ENCODE results near the gene TMEM120B.

Gene TMEM120B

GRCh38 chr12:121806546-121807423, 94.2 kb downstream of the TMEM120B start:
- Histone ChIP-seq H3K9ac (peak overlapping the region; percentile 100), H3K27me3 (no peaks in the 10 kb centered on the region), H3K9me3 (no peaks in the 10 kb centered on the region), H3K4me3 (peak overlapping the region; percentile 96), H3K4me1 (peaks cover 50% of the 10 kb centered on the region), H3K4me2 (peak overlapping the region; percentile 93), H4K20me1 (peaks cover 62% of the 10 kb centered on the region), H3K27ac (peak overlapping the region; percentile 100), H3K36me3 (peaks cover 37% of the 10 kb centered on the region)
- TF ChIP-seq Cebpa-rat (IDR thresholded peaks at IDR 0.05), result no peak

- H3K4me2 ChIP-seq, result peak overlapping the region; percentile 93
- H3K9ac ChIP-seq, result peak overlapping the region; percentile 100
- peak overlapping the region; percentile 18; the same call in 1 of the 2 replicates for H3K27ac ChIP-seq
- H3K36me3 ChIP-seq, result peaks cover 37% of the 10 kb centered on the region
- H3K27me3 ChIP-seq, result no peaks in the 10 kb centered on the region
- peaks cover 72% of the 10 kb centered on the region for H4K20me1 ChIP-seq
- H3K4me1 ChIP-seq, result peaks cover 59% of the 10 kb centered on the region
- peak overlapping the region; percentile 96 for H3K4me3 ChIP-seq
- no peaks in the 10 kb centered on the region for H3K9me3 ChIP-seq
- TF ChIP-seq Cebpa-rat (IDR thresholded peaks at IDR 0.05), result no peak
Observed at GRCh38 chr12:121807642-121808347, 95.2 kb downstream of the TMEM120B start.

DNA sequence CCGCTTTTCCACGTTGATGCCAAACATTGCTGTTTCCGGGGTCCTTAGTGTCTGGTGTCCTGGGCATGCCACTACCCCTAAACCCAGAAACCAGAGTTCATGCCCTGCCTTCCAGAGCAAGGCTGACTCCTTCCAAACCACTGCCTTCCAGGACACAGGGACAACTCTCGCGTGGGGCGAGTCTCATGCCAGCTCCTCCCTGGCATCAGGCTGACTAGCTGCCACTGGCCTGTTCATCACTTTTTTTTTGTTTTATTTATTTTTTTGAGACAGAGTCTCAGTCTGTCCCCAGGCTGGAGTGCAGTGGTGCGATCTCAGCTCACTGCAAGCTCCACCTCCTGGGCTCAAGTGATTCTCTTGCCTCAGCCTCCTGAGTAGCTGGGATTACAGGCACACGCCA, 96.1 kb downstream of the TMEM120B start:
- no peaks in the 10 kb centered on the region for H3K9me3 ChIP-seq
- H3K27ac ChIP-seq, result no peak overlapping the region
- no peak overlapping the region for H3K9ac ChIP-seq
- H4K20me1 ChIP-seq, result peaks cover 81% of the 10 kb centered on the region
- H3K4me3 ChIP-seq, result no peak overlapping the region
- TF ChIP-seq Cebpa-rat (IDR thresholded peaks at IDR 0.05), result no peak
- H3K4me2 ChIP-seq, result peak overlapping the region; percentile 93
- peaks cover 68% of the 10 kb centered on the region for H3K4me1 ChIP-seq
- no peaks in the 10 kb centered on the region for H3K27me3 ChIP-seq
- peaks cover 45% of the 10 kb centered on the region for H3K36me3 ChIP-seq

DNA sequence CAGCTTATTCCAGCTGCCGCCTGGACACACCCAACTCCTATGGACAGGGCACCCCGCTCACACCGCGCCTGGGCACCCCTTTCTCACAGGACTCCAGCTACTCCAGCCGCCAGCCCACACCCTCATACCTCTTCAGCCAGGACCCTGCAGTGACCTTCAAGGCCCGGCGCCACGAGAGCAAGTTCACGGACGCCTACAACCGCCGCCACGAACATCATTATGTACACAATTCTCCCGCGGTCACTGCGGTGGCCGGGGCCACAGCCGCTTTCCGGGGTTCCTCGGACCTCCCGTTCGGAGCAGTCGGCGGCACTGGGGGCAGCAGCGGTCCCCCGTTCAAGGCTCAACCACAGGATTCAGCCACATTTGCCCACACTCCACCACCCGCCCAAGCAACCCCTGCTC, 97.2 kb downstream of the TMEM120B start:
- H3K27me3 ChIP-seq, result no peaks in the 10 kb centered on the region
- no peaks in the 10 kb centered on the region for H3K9me3 ChIP-seq
- H3K9ac ChIP-seq, result no peak overlapping the region
- H3K4me2 ChIP-seq, result peak overlapping the region; percentile 88; the same call in 1 of the 2 replicates
- peaks cover 90% of the 10 kb centered on the region for H4K20me1 ChIP-seq
- peak overlapping the region; percentile 76; the same call in 1 of the 2 replicates for H3K27ac ChIP-seq
- H3K4me3 ChIP-seq, result no peak overlapping the region
- peaks cover 54% of the 10 kb centered on the region for H3K36me3 ChIP-seq
- H3K4me1 ChIP-seq, result peaks cover 70% of the 10 kb centered on the region
- no peak for TF ChIP-seq Cebpa-rat (IDR thresholded peaks at IDR 0.05)

DNA sequence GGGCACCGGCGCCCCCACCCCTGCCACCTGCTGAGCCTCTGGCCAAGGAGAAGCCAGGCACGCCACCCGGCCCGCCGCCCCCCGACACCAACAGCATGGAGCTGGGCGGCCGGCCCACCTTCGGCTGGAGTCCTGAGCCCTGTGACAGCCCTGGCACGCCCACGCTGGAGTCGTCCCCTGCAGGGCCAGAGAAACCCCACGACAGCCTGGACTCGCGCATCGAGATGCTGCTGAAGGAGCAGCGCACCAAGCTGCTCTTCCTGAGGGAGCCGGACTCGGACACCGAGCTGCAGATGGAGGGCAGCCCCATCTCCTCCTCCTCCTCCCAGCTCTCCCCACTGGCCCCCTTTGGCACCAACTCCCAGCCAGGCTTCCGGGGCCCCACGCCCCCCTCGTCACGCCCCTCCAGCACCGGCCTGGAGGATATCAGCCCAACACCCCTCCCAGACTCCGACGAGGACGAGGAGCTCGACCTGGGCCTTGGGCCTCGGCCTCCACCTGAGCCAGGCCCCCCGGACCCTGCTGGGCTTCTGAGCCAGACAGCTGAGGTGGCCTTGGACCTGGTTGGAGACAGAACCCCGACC, 97.8 kb downstream of the TMEM120B start:
- H3K9ac ChIP-seq, result peak overlapping the region; percentile 68
- H3K27me3 ChIP-seq, result no peaks in the 10 kb centered on the region
- H4K20me1 ChIP-seq, result peaks cover 96% of the 10 kb centered on the region
- H3K36me3 ChIP-seq, result peaks cover 60% of the 10 kb centered on the region
- peak overlapping the region; percentile 76 for H3K27ac ChIP-seq
- no peak for TF ChIP-seq Cebpa-rat (IDR thresholded peaks at IDR 0.05)
- H3K9me3 ChIP-seq, result no peaks in the 10 kb centered on the region
- peaks cover 70% of the 10 kb centered on the region for H3K4me1 ChIP-seq
- peak overlapping the region; percentile 88 for H3K4me2 ChIP-seq
- peak overlapping the region; percentile 64 for H3K4me3 ChIP-seq

DNA sequence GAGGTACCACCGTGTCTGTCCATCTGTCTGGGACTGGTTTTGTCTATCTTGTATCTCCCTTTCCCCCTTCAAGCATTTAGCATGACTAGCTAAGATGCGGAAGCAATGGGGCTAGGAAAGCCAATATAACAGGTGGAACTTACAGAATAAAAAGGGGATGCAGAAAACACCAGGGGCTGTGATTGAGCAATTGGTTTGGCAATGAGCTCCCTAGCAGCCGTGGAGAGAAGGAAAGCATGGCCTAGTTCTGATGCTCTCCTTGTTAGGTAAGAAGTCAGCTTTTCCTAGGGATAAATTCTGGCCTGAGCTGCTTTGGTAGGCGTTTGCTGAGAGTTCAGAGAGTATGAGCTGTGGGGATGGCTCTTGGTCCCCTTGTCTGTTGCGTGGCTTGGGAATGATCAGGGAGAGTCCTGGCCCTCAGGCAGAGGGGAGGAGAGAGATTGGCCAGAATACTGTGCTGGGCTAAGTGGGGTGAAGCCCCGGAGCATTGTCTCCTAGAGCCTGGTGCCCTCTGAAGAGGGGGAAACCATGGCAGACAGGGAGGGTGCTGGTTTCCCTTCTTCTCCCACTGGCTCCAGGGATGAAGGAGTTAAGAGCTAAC, 98.4 kb downstream of the TMEM120B start:
- H3K4me3 ChIP-seq, result peak overlapping the region; percentile 64
- H4K20me1 ChIP-seq, result peaks cover 98% of the 10 kb centered on the region
- H3K4me1 ChIP-seq, result peaks cover 70% of the 10 kb centered on the region
- peak overlapping the region; percentile 76 for H3K27ac ChIP-seq
- peaks cover 66% of the 10 kb centered on the region for H3K36me3 ChIP-seq
- peak; percentile 68 for TF ChIP-seq Cebpa-rat (IDR thresholded peaks at IDR 0.05)
- H3K4me2 ChIP-seq, result peak overlapping the region; percentile 88
- H3K9me3 ChIP-seq, result no peaks in the 10 kb centered on the region
- H3K27me3 ChIP-seq, result no peaks in the 10 kb centered on the region
- H3K9ac ChIP-seq, result peak overlapping the region; percentile 68

DNA sequence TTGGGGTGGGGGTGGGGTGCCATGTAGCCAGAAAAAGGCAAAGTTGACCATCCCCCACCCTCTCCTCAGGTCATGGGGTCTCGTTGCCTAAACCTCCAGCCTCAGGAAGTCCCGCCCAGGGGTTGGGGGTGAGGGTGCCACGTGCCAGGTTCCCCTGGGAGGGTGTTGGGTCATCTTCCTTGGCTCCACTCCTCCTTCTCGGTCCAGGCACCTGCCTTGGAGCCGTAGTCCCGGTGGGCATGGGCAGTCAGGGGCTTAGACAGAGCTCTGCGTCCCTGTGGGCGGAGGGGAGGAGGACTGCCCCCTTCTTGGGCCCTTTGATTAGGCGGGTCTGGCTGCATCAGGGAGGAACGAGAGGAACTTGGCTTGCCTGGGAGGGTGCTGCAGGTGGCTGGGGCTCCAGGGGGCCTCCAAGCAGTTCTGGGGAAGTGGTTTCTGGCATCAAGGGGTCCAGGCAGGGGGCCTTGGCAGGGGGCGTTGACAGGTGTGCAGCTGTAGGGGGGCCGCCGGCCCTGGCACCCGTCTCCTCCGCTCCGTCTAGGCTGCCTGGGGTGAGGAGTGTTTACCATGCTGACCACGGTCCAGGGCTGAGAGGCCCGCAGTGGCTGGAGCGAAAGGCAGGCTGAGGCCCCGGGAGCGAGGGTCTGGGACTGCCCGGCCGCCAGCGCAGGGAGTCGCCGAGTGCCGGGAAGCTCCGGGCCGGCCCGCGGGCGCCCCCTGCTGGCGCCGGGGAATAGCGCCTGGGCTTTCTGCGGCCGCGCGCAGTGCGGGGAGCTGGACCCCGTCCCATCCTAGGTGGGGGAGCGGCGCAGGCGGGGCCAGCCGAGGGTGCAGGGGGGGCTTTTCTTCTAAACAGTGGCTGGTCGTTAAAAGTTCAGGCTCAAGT, 99.1 kb downstream of the TMEM120B start:
- Histone ChIP-seq H4K20me1 (peaks cover 96% of the 10 kb centered on the region), H3K27me3 (no peaks in the 10 kb centered on the region), H3K36me3 (peaks cover 73% of the 10 kb centered on the region), H3K27ac (peak overlapping the region; percentile 76), H3K4me1 (peaks cover 66% of the 10 kb centered on the region), H3K9ac (peak overlapping the region; percentile 68), H3K9me3 (no peaks in the 10 kb centered on the region), H3K4me3 (peak overlapping the region; percentile 64), H3K4me2 (peak overlapping the region; percentile 88)
- TF ChIP-seq Cebpa-rat (IDR thresholded peaks at IDR 0.05), result no peak

DNA sequence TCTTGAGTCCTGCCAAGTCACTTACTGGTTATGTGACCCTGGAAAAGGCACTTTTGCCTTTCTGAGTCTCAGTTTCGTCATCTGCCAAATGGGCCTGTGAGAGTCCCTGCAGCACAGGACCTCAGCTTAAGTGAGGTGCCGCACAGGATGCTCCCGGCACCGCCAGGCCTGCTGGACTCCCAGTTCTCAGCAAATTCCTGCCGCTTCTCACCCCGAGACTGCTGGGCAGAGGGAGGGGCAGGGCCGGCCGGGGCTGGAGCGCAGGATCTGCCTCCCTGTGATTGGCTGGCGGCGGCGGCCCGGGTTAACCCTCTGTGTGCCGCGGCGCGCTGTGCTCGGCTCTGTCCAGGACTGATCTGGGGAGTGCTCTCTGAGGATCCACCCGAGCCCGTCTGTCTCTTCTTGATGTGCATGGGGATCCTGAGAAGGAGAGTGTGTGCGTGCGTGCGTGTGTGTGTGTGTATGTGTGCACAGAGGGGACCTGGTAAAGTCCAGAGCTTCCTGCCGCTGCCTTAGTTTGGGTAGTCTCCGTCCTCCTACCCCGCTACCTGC, 99.8 kb downstream of the TMEM120B start:
- Histone ChIP-seq H3K4me1 (peaks cover 60% of the 10 kb centered on the region), H4K20me1 (peaks cover 96% of the 10 kb centered on the region), H3K27me3 (no peaks in the 10 kb centered on the region), H3K9me3 (no peaks in the 10 kb centered on the region), H3K27ac (peak overlapping the region; percentile 76), H3K4me3 (peak overlapping the region; percentile 64), H3K36me3 (peaks cover 80% of the 10 kb centered on the region), H3K9ac (peak overlapping the region; percentile 68), H3K4me2 (peak overlapping the region; percentile 88)
- no peak for TF ChIP-seq Cebpa-rat (IDR thresholded peaks at IDR 0.05)

Measured in BLaER1 (cell line).